Gastrocnemius medialis (tissue), 4 donors: ENCODE data around the gene MAP3K19. TPM values are rescaled to one million over a fixed set of nuclear protein-coding genes. Genes with fewer than 3 reads are reported as not detected.

Experiments
- ATAC-seq, 2 donors: fragments of 150-250 bp; one replicate each; pipeline ENCODE4 v1.9.1; 2016
- DNase-seq, 2 donors: peaks; one replicate each; pipeline ENCODE4 v3.0.0-alpha.2; 2019
- H3K27ac ChIP-seq, 4 donors: fragments of 200-600 bp; sonication (generic); 1 replicate in 1 of 4; 2 replicates in 3 of 4; pipeline ENCODE4 v1.5.1; 2016 to 2018; ENCODE audit warnings: mild to moderate bottlenecking in 2 of 4, moderate library complexity in 1 of 4
- H3K27me3 ChIP-seq, 3 donors: fragments of 200-600 bp; sonication (generic) in 2 of 3; 1 replicate in 1 of 3; 2 replicates in 2 of 3; pipeline versions ENCODE4 v1.5.1 to v1.6.0; 2016 to 2019; ENCODE audit warnings: mild to moderate bottlenecking in 1 of 3, moderate library complexity in 1 of 3
- H3K36me3 ChIP-seq, 2 donors: fragments of 200-600 bp; sonication (generic) in 1 of 2; one replicate each; pipeline ENCODE4 v1.5.1; 2017 to 2018
- H3K4me1 ChIP-seq, 2 donors: fragments of 200-600 bp; sonication (generic) in 1 of 2; one replicate each; pipeline ENCODE4 v1.5.1; 2016 to 2017; ENCODE audit warnings: mild to moderate bottlenecking in 2 of 2
- H3K4me3 ChIP-seq, 4 donors: fragments of 200-600 bp; sonication (generic) in 3 of 4; 1 replicate in 1 of 4; 2 replicates in 3 of 4; pipeline ENCODE4 v1.5.1; 2016 to 2019; ENCODE audit warnings: mild to moderate bottlenecking in 2 of 4
- H3K9me3 ChIP-seq, 3 donors: fragments of 200-600 bp; sonication (generic) in 2 of 3; 1 replicate in 1 of 3; 2 replicates in 2 of 3; pipeline ENCODE4 v1.5.1; 2016 to 2019
- CTCF ChIP-seq, 5 experiments: fragments of 450-650 bp in 3 of 5; fragments of 200-600 bp in 2 of 5; sonication (generic) in 2 of 5; IDR thresholded peaks in 4 of 5; conservative IDR thresholded peaks in 1 of 5; 1 replicate in 4 of 5; 2 replicates in 1 of 5; pipeline ENCODE4 v1.5.1; 2016 to 2019; ENCODE audit warnings: antibody characterized with exemption in 5 of 5, mild to moderate bottlenecking in 3 of 5, moderate library complexity in 3 of 5
- POLR2A ChIP-seq, 2 donors: fragments of 450-650 bp; IDR thresholded peaks; one replicate each; pipeline ENCODE4 v1.6.1; 2017; ENCODE audit warnings: antibody characterized with exemption in 2 of 2, mild to moderate bottlenecking in 2 of 2, moderate library complexity in 2 of 2
- in situ Hi-C, 4 donors: fragments of 200-750 bp; cut with MboI; loops; one replicate each; pipeline versions ENCODE4 v1.15.0 to v1.8.0; 2017; ENCODE audit warnings: low sequenced_read_pairs in 4 of 4
- intact Hi-C: fragments of 100-400 bp; cut with DNase I; formaldehyde crosslinking; loops from one replicate; pipeline ENCODE4 v1.15.1; 2023; ENCODE audit warnings: low total_unique reads
- total RNA-seq, 4 donors: library from RNA; depleted of rRNA; stranded (reverse); fragments of >200 nt; gene quantifications; one replicate each; pipeline versions ENCODE4 v1.1.0 to v1.2.3, GENCODE V29; 2016

The MAP3K19 gene
- total RNA-seq, 4 donors from 2014 or later: not detected

GRCh38 chr2:135021618-135022017 is 25.6 kb downstream of the MAP3K19 start:
- no peaks in the 10 kb centered on the region for H3K4me1 ChIP-seq
- H3K36me3 ChIP-seq: no peaks in the 10 kb centered on the region
- intact Hi-C loops (no loop called here), in situ Hi-C loops (loop anchor here in 1 of 4 donors (25.0 kb wide), 1 partner anchor 691 kb away; no protein-coding TSS in a partner anchor)
- DNase-seq (no peak), ATAC-seq (no peak)
- no peak overlapping the region for H3K4me3 ChIP-seq
- H3K27me3 ChIP-seq: no peaks in the 10 kb centered on the region
- H3K9me3 ChIP-seq: no peaks in the 10 kb centered on the region
- TF ChIP-seq CTCF (IDR thresholded peaks at IDR 0.05 in 4 of 5, conservative IDR thresholded peaks at IDR 0.05 in 1 of 5) (no peak), POLR2A (IDR thresholded peaks at IDR 0.05) (no peak)
- no peak overlapping the region for H3K27ac ChIP-seq

GRCh38 chr2:135011633-135012032 is 35.6 kb downstream of the MAP3K19 start:
- DNase-seq (no peak), ATAC-seq (no peak)
- H3K4me3 ChIP-seq: no peak overlapping the region
- H3K27ac ChIP-seq: no peak overlapping the region
- no peaks in the 10 kb centered on the region for H3K9me3 ChIP-seq
- no peaks in the 10 kb centered on the region for H3K4me1 ChIP-seq
- no peaks in the 10 kb centered on the region for H3K36me3 ChIP-seq
- in situ Hi-C loops (loop anchor here in 1 of 4 donors (25.0 kb wide), 1 partner anchor 701 kb away; no protein-coding TSS in a partner anchor), intact Hi-C loops (no loop called here)
- peaks cover 0 to 10% (median 0%) of the 10 kb centered on the region in 3 donors for H3K27me3 ChIP-seq
- TF ChIP-seq POLR2A (IDR thresholded peaks at IDR 0.05) (no peak), CTCF (IDR thresholded peaks at IDR 0.05 in 4 of 5, conservative IDR thresholded peaks at IDR 0.05 in 1 of 5) (no peak)

- TF ChIP-seq CTCF (IDR thresholded peaks at IDR 0.05 in 4 of 5, conservative IDR thresholded peaks at IDR 0.05 in 1 of 5): no peak
- no peak for TF ChIP-seq POLR2A (IDR thresholded peaks at IDR 0.05)
- Histone ChIP-seq H3K4me1 (no peaks in the 10 kb centered on the region), H3K27me3 (peaks cover 0 to 13% (median 0%) of the 10 kb centered on the region in 3 donors), H3K27ac (no peak overlapping the region), H3K4me3 (no peak overlapping the region), H3K9me3 (no peaks in the 10 kb centered on the region), H3K36me3 (no peaks in the 10 kb centered on the region)
- intact Hi-C loops (no loop called here), in situ Hi-C loops (loop anchor here in 1 of 4 donors (25.0 kb wide), 1 partner anchor 702 kb away; no protein-coding TSS in a partner anchor)
- ATAC-seq (no peak), DNase-seq (no peak)
Measured at GRCh38 chr2:135010200-135010942, 36.9 kb downstream of the MAP3K19 start.

- no peaks in the 10 kb centered on the region for H3K36me3 ChIP-seq
- H3K27me3 ChIP-seq: peaks cover 0 to 13% (median 0%) of the 10 kb centered on the region in 3 donors
- H3K4me3 ChIP-seq: no peak overlapping the region
- H3K27ac ChIP-seq: no peak overlapping the region
- no peaks in the 10 kb centered on the region for H3K9me3 ChIP-seq
- peaks cover 0 to 2% of the 10 kb centered on the region in 2 donors for H3K4me1 ChIP-seq
- DNase-seq (no peak), ATAC-seq (no peak)
- in situ Hi-C loops: loop anchor here in 3 of 4 donors (5.0 to 25.0 kb wide), 2 partner anchors 703 kb away; no protein-coding TSS in a partner anchor
- intact Hi-C loops: loop anchor here (10.0 kb wide), 1 partner anchor 785 kb away; no protein-coding TSS in a partner anchor
- TF ChIP-seq CTCF (IDR thresholded peaks at IDR 0.05 in 4 of 5, conservative IDR thresholded peaks at IDR 0.05 in 1 of 5) (no peak), POLR2A (IDR thresholded peaks at IDR 0.05) (no peak)
Measured at GRCh38 chr2:135009339-135009738, 37.9 kb downstream of the MAP3K19 start.
